ENCODE results near the gene USP13. TPM values are rescaled to one million over a fixed set of nuclear protein-coding genes. Genes with fewer than 3 reads are reported as not detected.

Gene USP13
- total RNA-seq, 4 donors from 2014 or later, result 9.6 to 37.5 (median 17.2) TPM

- ATAC-seq (ENCODE audit: low FRiP score) (no peak), DNase-seq (ENCODE audit: low spot score) (no peak)
- no peak for TF ChIP-seq CTCF (IDR thresholded peaks at IDR 0.05)
These were observed 180.5 kb downstream of the USP13 start for GRCh38 chr3:179833294-179833693.

GRCh38 chr3:179837374-179837773 lies 184.5 kb downstream of the USP13 start:
- ATAC-seq (ENCODE audit: low FRiP score) (no peak), DNase-seq (ENCODE audit: low spot score) (no peak)
- no peak for TF ChIP-seq CTCF (IDR thresholded peaks at IDR 0.05)

Small RNA genes within 50 kb of the gene (small RNA-seq; reads per million reads assigned to genes)
- not detected for gene RF01210

Other genes with a start within 250 kb of the USP13 start
- 10 to 100 TPM; 16.9 to 42.9 (median 35.1) TPM for gene GNB4, start 201.6 kb upstream of the USP13 start, total RNA-seq
- 10 to 100 TPM; 25.6 to 50.4 (median 33.4) TPM for gene ACTL6A, start 90.1 kb upstream of the USP13 start, total RNA-seq
- gene MRPL47, start 48.4 kb upstream of the USP13 start, total RNA-seq, result 10 to 100 TPM; 21.5 to 32.9 (median 28.7) TPM
- gene NDUFB5, start 48.2 kb upstream of the USP13 start, total RNA-seq, result 100 to 1,000 TPM in 3 of 4 donors, 10 to 100 TPM in 1; 67.3 to 113 (median 106) TPM